Hepatocyte (in vitro differentiated cells): ENCODE data around the gene STIM2. TPM values are rescaled to one million over a fixed set of nuclear protein-coding genes. Genes with fewer than 3 reads are reported as not detected.

Experiments used
- DNase-seq: peaks from one replicate; pipeline ENCODE4 v3.0.0-alpha.2; 2016; ENCODE audit warnings: low spot score
- H2AFZ ChIP-seq: fragments of 200-600 bp; sonication (generic); 2 replicates; pipeline ENCODE4 v1.6.0; 2016; ENCODE audit warnings: antibody characterized with exemption, mild to moderate bottlenecking
- H3K27ac ChIP-seq: fragments of 200-600 bp; sonication (generic); 2 replicates; pipeline ENCODE4 v1.5.1; 2016; ENCODE audit warnings: mild to moderate bottlenecking
- H3K27me3 ChIP-seq: fragments of 200-600 bp; sonication (generic); 2 replicates; pipeline ENCODE4 v1.6.1; 2016
- H3K36me3 ChIP-seq: fragments of 200-600 bp; sonication (generic); replicated peaks from 2 replicates; pipeline ENCODE4 v1.5.1; 2016; ENCODE audit warnings: low read depth; ENCODE audit not compliant: insufficient read depth
- H3K4me1 ChIP-seq: fragments of 200-600 bp; sonication (generic); 2 replicates; pipeline ENCODE4 v1.5.1; 2016; ENCODE audit warnings: mild to moderate bottlenecking, moderate library complexity; ENCODE audit not compliant: insufficient read depth
- H3K4me2 ChIP-seq: fragments of 200-600 bp; sonication (generic); 2 replicates; pipeline ENCODE4 v1.6.0; 2016
- H3K4me3 ChIP-seq: fragments of 200-600 bp; sonication (generic); 2 replicates; pipeline ENCODE4 v1.5.1; 2016; ENCODE audit warnings: mild to moderate bottlenecking
- H3K79me2 ChIP-seq: fragments of 200-600 bp; sonication (generic); 2 replicates; pipeline ENCODE4 v1.6.0; 2017; ENCODE audit warnings: mild to moderate bottlenecking
- H3K9me2 ChIP-seq: fragments of 200-600 bp; sonication (generic); replicated peaks from 2 replicates; pipeline ENCODE4 v1.6.0; 2017; ENCODE audit warnings: mild to moderate bottlenecking; ENCODE audit not compliant: insufficient read depth
- H3K9me3 ChIP-seq: fragments of 200-600 bp; sonication (generic); 2 replicates; pipeline ENCODE4 v1.5.1; 2016; ENCODE audit warnings: low read depth, mild to moderate bottlenecking
- H4K20me1 ChIP-seq: fragments of 200-600 bp; sonication (generic); 2 replicates; pipeline ENCODE4 v1.6.0; 2016; ENCODE audit warnings: mild to moderate bottlenecking; ENCODE audit not compliant: insufficient read depth, poor library complexity, severe bottlenecking
- CTCF ChIP-seq: fragments of 200-600 bp; sonication (generic); IDR thresholded peaks from 2 replicates; pipeline ENCODE4 v1.5.1; 2016; ENCODE audit warnings: antibody characterized with exemption, mild to moderate bottlenecking; ENCODE audit not compliant: poor library complexity
- EZH2 ChIP-seq: fragments of 200-600 bp; sonication (generic); IDR thresholded peaks from 2 replicates; pipeline ENCODE4 v1.6.1; 2016; ENCODE audit warnings: antibody characterized with exemption, mild to moderate bottlenecking, borderline replicate concordance
- EZH2phosphoT487 ChIP-seq: fragments of 200-600 bp; sonication (generic); IDR thresholded peaks from one replicate; pipeline ENCODE4 v1.6.1; 2018; ENCODE audit warnings: antibody characterized with exemption, mild to moderate bottlenecking, low read depth, moderate library complexity; ENCODE audit not compliant: unreplicated experiment, severe bottlenecking
- WGBS: methylation state at CpG from one replicate; pipeline ENCODE4 v1.1.6; 2016; ENCODE audit warnings: low lambda C conversion rate; ENCODE audit errors: missing lambda C conversion rate; 5-methylcytosine and 5-hydroxymethylcytosine counted together
- polyA plus RNA-seq: library from polyadenylated mRNA; unstranded; fragments of >200 nt; fragmentation: Nextera tagmentation; extraction: Ambion mirVana; gene quantifications from 2 replicates; pipeline ENCODE4 v1.2.1, GENCODE V29; 2016
- total RNA-seq: library from RNA; depleted of rRNA; stranded (reverse); fragments of >200 nt; gene quantifications from 2 replicates; pipeline ENCODE4 v1.2.3, GENCODE V29; 2014

Gene STIM2
- total and polyA plus RNA-seq, 2 experiments from 2014 or later: 13.2 to 17.0 TPM

DNA sequence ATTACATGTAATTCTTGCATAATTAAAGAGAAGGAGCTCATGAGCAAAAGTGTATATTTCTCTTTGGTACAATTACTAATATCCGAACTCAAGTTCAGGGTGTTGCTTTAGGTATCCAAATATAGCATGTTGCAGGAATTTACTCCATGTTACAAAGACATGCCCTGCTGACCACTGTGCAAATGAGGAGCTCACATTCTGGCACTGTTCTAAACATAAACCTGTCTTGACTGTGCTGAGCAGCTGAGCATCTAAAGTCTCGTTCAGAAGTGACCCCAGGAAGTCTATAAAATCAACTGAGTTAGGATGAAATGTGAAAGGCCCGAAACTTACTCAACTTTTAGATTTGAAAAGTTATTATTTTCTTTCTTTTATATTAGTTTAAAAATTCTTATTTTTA lies 124.3 kb downstream of the STIM2 start:
- no peak overlapping the region for H3K4me2 ChIP-seq
- H3K79me2 ChIP-seq: no peaks in the 10 kb centered on the region

DNA sequence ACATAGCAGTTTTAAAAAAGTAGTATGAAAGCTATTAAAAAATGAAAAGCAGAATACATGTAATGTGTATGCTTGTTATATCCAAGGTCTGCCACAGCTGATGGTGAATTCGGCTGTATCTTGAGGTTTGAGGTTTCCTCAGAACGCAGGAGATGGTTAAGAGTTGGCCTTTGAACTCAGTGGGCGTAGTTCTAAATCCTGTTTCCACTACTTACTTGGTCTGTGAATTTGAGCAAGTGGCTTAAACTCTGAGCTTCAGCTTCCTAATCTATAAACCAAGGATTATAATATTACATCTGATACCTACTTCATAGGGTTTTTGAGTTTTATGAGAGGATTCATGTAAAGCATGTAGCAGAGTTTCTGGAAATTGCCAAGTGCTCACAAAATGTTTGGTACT lies 125.2 kb downstream of the STIM2 start:
- Histone ChIP-seq H3K4me3 (no peak overlapping the region), H3K9me2 (no peaks in the 10 kb centered on the region), H2AFZ (no peak overlapping the region), H3K9me3 (no peaks in the 10 kb centered on the region), H3K4me2 (no peak overlapping the region), H3K36me3 (no peaks in the 10 kb centered on the region), H3K79me2 (no peaks in the 10 kb centered on the region), H4K20me1 (no peaks in the 10 kb centered on the region), H3K4me1 (no peaks in the 10 kb centered on the region), H3K27me3 (no peaks in the 10 kb centered on the region), H3K27ac (no peak overlapping the region)
- TF ChIP-seq CTCF (no peak), EZH2 (no peak), EZH2phosphoT487 (no peak)
- WGBS: 46% methylated on average over 3 of the region's 3 CpGs
- DNase-seq: no peak

More for the DNA sequence above, 124.3 kb downstream of the STIM2 start:
- H3K4me1 ChIP-seq: no peaks in the 10 kb centered on the region
- no peaks in the 10 kb centered on the region for H3K9me2 ChIP-seq
- H3K4me3 ChIP-seq: no peak overlapping the region
- no peak for DNase-seq
- no peak overlapping the region for H2AFZ ChIP-seq
- no peak overlapping the region for H3K27ac ChIP-seq
- H3K9me3 ChIP-seq: no peaks in the 10 kb centered on the region
- no peak for TF ChIP-seq EZH2phosphoT487
- no peak for TF ChIP-seq CTCF
- no peak for TF ChIP-seq EZH2
- no peaks in the 10 kb centered on the region for H3K36me3 ChIP-seq
- 78% methylated on average over 3 of the region's 3 CpGs for WGBS
- H4K20me1 ChIP-seq: no peaks in the 10 kb centered on the region
- H3K27me3 ChIP-seq: no peaks in the 10 kb centered on the region

DNA sequence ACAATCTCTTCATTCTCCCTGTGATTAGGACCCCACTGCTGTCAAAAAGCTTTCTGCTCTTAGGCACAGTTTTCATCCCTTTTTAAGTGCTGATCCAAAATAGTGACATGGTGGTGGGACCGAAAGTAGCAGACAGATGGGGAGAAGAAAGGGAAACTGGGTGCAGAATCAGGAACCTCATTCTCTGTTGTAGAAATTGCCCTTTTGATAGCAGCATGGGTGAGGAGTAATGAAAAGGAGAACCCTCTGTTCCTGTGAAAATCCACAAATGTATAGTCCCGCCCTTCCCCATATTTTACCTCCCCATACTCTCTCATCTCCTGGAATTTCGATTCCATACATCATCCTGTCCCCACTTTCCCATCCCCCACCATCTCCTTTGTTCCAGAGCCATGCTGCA lies 126.5 kb downstream of the STIM2 start:
- Histone ChIP-seq H2AFZ (no peak overlapping the region), H3K27me3 (no peaks in the 10 kb centered on the region), H3K4me2 (no peak overlapping the region), H4K20me1 (no peaks in the 10 kb centered on the region), H3K27ac (no peak overlapping the region), H3K79me2 (no peaks in the 10 kb centered on the region), H3K4me3 (no peak overlapping the region), H3K4me1 (no peaks in the 10 kb centered on the region), H3K9me3 (no peaks in the 10 kb centered on the region), H3K9me2 (no peaks in the 10 kb centered on the region), H3K36me3 (no peaks in the 10 kb centered on the region)
- no peak for DNase-seq
- TF ChIP-seq EZH2phosphoT487 (no peak), CTCF (no peak), EZH2 (no peak)
- WGBS: 94% methylated on average over 3 of the region's 3 CpGs

- no peak overlapping the region for H3K4me2 ChIP-seq
- no peaks in the 10 kb centered on the region for H3K9me2 ChIP-seq
- H3K36me3 ChIP-seq: no peaks in the 10 kb centered on the region
- 91% methylated on average over 3 of the region's 3 CpGs for WGBS
- H3K4me1 ChIP-seq: peaks cover 10% of the 10 kb centered on the region
- TF ChIP-seq CTCF: no peak
- no peak for TF ChIP-seq EZH2phosphoT487
- DNase-seq: no peak
- H3K79me2 ChIP-seq: no peaks in the 10 kb centered on the region
- no peak overlapping the region for H3K4me3 ChIP-seq
- no peak overlapping the region for H2AFZ ChIP-seq
- H3K9me3 ChIP-seq: no peaks in the 10 kb centered on the region
- H4K20me1 ChIP-seq: no peaks in the 10 kb centered on the region
- no peak overlapping the region for H3K27ac ChIP-seq
- H3K27me3 ChIP-seq: no peaks in the 10 kb centered on the region
Observed at GRCh38 chr4:26991057-26991456, 130.4 kb downstream of the STIM2 start.
